RWPE2 (cell line): ENCODE data around the gene RFX5.

Experiments used
- ATAC-seq: fragments of 200-7000 bp; cut with Tn5 transposase; 3 replicates; pipeline ENCODE4 v1.9.1; 2021; ENCODE audit warnings: low read depth
- DNase-seq: peaks from one replicate; pipeline ENCODE4 v3.0.0-alpha.2; 2020; ENCODE audit warnings: low spot score
- H3K27ac ChIP-seq: fragments of 450-650 bp; 2 replicates; pipeline ENCODE4 v1.5.1; 2017; ENCODE audit warnings: mild to moderate bottlenecking; ENCODE audit not compliant: poor library complexity, severe bottlenecking
- H3K27me3 ChIP-seq: fragments of 250-450 bp; sonication (Bioruptor Pico); 2 replicates; pipeline ENCODE4 v1.5.1; 2021; ENCODE audit warnings: mild to moderate bottlenecking, moderate library complexity; ENCODE audit not compliant: insufficient read depth, poor library complexity, severe bottlenecking
- H3K36me3 ChIP-seq: fragments of 250-450 bp; sonication (Bioruptor Pico); 2 replicates; pipeline ENCODE4 v1.5.1; 2020; ENCODE audit warnings: low read depth, mild to moderate bottlenecking, moderate library complexity
- H3K4me1 ChIP-seq: fragments of 250-450 bp; sonication (Bioruptor Pico); 2 replicates; pipeline ENCODE4 v1.5.1; 2021; ENCODE audit warnings: mild to moderate bottlenecking, moderate library complexity; ENCODE audit not compliant: insufficient read depth, poor library complexity, severe bottlenecking
- H3K4me3 ChIP-seq: fragments of 250-450 bp; sonication (Bioruptor Pico); 2 replicates; pipeline ENCODE4 v1.5.1; 2021; ENCODE audit warnings: mild to moderate bottlenecking, moderate library complexity; ENCODE audit not compliant: severe bottlenecking
- H3K9me3 ChIP-seq: fragments of 250-450 bp; sonication (Bioruptor Pico); 2 replicates; pipeline ENCODE4 v1.5.1; 2021; ENCODE audit warnings: mild to moderate bottlenecking, moderate library complexity; ENCODE audit not compliant: severe bottlenecking
- CTCF ChIP-seq: fragments of 450-650 bp; IDR thresholded peaks from one replicate; pipeline ENCODE4 v1.5.1; 2017; ENCODE audit warnings: mild to moderate bottlenecking, moderate library complexity; ENCODE audit not compliant: poor library complexity, severe bottlenecking

The RFX5 gene

GRCh38 chr1:151293093-151293492 lies 54.0 kb downstream of the RFX5 start:
- H3K27ac ChIP-seq = no peak overlapping the region
- no peaks in the 10 kb centered on the region for H3K4me1 ChIP-seq
- no peak for TF ChIP-seq CTCF
- H3K4me3 ChIP-seq = no peak overlapping the region
- DNase-seq (no peak), ATAC-seq (no peak; the same call in 2 of the 3 replicates)
- no peaks in the 10 kb centered on the region for H3K9me3 ChIP-seq
- H3K27me3 ChIP-seq = no peaks in the 10 kb centered on the region
- H3K36me3 ChIP-seq = peaks cover 89% of the 10 kb centered on the region

- Histone ChIP-seq H3K27me3 (no peaks in the 10 kb centered on the region), H3K27ac (no peak overlapping the region), H3K9me3 (no peaks in the 10 kb centered on the region), H3K4me1 (no peaks in the 10 kb centered on the region), H3K4me3 (no peak overlapping the region), H3K36me3 (peaks cover 89% of the 10 kb centered on the region)
- ATAC-seq (no peak), DNase-seq (no peak)
- no peak for TF ChIP-seq CTCF
These were observed 54.6 kb downstream of the RFX5 start for GRCh38 chr1:151292207-151293030.

- DNase-seq = no peak
- H3K4me3 ChIP-seq = no peak overlapping the region
- H3K9me3 ChIP-seq = no peaks in the 10 kb centered on the region
- H3K4me1 ChIP-seq = no peaks in the 10 kb centered on the region
- H3K27me3 ChIP-seq = no peaks in the 10 kb centered on the region
- no peak for TF ChIP-seq CTCF
- no peak for ATAC-seq
- H3K27ac ChIP-seq = no peak overlapping the region
- H3K36me3 ChIP-seq = peaks cover 81% of the 10 kb centered on the region
These were observed 56.2 kb downstream of the RFX5 start for GRCh38 chr1:151290709-151291303.
